ENCODE results near the gene ATP5IF1.

Gene ATP5IF1

GRCh38 chr1:28239004-28239403 is 3.1 kb downstream of the ATP5IF1 start:
- no peak for DNase-seq

- DNase-seq, result no peak
Measured at GRCh38 chr1:28240024-28240423, 4.1 kb downstream of the ATP5IF1 start.

DNA sequence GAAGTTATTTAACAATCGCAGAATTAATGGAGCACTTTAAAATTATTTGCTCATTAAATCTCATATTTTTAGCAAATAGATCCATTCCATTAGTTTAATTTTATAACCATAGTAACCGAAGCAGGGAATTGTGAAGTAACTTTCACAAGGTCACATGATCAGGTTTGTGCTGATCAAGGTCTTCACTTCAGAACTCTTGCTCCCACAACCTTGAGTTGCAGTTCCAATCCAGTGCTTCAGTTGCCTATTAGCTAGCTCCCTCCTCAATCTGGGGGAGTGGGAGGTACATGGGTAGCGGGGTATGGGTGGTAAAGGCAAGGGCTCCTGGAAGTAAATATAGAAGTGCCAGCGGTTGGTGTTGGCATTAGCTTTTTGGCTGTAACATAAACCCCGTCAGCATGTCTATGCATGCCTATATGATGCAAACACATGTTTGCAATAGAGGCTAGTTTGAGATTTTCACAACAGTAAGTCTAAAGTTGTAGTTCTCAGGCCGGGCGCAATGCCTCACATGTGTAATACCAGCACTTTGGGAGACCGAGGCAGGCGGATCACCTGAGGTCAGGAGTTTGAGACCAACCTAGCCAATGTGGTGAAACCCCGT is 5.8 kb downstream of the ATP5IF1 start:
- no peak for DNase-seq

GRCh38 chr1:28243685-28244311 is 7.9 kb downstream of the ATP5IF1 start:
- DNase-seq, result no peak

- no peak for DNase-seq
Measured at GRCh38 chr1:28244549-28245251, 8.8 kb downstream of the ATP5IF1 start.

- no peak for DNase-seq
Measured at GRCh38 chr1:28246427-28246832, 10.5 kb downstream of the ATP5IF1 start.

DNA sequence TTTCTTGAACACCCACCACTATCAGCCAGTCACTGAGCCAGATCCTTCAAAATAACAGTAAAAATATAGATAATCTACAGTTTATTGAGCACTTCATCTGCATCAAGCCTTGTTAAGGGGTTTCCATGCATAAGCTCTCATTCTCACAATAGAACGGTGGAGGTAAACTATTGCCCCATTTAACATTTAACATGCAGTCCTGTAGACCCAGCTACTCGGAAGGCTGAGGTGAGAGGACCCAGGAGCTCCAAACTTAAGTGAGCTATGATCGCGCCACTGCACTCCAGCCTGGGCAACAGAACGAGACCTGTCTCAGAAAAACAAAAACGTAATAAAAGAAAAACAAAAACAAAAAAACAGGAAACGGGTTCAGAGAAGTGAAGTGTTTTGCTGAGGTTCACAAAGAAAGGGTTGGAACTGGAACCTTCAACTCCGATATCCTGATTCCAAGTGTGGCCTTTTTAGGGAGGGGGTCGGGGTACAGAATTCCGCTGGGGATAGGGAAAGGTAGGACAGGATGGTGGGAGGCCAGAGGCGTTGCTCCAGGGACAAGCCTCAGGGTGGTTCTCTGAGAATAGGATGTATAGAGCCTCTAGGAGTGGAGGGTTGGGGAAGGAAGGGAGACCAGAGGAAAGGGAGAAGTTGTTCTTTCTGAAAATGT is 11.8 kb downstream of the ATP5IF1 start:
- no peak for DNase-seq

- DNase-seq, result peak; percentile 78
Measured at GRCh38 chr1:28248273-28249012, 12.5 kb downstream of the ATP5IF1 start.

DNA sequence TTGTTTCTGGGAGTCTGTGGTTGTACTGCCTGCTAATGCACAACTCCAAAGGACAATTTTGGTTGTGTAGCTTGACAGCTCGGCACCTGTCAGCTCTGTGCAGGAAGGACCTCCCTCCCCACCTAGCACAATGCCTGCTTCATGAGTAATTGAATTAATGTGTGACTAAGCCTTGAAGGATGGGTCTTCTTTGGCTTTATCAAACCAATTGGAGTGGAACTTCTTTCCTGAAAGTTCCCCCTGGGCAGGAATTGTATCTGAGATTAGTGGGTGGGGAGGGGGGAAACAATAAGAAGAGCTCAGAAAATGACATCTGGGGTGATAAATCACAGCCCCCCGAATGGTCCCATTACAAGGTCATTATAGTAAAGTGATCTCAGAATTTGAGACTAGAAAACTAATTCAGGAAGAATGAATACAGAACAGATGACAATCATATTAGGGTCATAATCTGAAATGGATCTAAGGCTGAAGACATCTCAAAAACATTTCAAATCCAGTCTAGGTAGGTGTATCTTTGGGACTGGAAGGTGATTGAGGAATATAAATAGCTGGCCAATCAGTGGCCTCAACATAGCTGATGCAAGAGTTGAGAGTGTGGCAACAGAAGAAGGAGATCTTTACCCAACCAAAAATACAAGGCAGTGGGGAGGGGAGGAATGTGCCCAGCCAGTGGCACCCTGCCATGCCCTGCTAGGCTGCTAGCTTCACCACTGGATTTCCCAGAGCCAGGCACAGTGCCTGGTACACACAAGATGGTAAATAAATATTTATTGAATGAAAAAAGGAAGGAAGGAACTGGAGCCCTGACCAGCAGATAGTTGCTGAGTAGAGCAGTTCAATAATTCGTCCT is 13.3 kb downstream of the ATP5IF1 start:
- peak; percentile 53 for DNase-seq

DNA sequence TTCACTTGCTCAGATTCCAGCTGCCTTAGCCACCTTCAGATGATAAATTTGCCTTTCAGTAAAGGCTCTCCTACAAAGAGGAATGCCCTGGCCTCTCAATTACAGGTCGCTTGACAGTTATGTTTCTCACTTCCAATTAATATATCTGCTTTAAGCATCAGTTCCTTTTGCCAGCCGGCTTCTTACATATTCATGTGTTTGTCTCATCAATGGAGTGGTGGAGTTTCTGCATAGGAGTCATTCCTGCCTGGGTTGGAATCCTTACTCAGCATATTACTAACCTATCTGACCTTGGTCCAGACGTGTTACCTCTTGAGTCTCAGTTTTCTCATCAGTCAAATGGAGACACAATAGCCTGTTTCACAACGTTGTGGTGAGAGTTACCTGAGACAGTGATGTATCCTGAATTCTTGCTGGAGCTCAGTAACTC is 14.0 kb downstream of the ATP5IF1 start:
- no peak for DNase-seq

DNA sequence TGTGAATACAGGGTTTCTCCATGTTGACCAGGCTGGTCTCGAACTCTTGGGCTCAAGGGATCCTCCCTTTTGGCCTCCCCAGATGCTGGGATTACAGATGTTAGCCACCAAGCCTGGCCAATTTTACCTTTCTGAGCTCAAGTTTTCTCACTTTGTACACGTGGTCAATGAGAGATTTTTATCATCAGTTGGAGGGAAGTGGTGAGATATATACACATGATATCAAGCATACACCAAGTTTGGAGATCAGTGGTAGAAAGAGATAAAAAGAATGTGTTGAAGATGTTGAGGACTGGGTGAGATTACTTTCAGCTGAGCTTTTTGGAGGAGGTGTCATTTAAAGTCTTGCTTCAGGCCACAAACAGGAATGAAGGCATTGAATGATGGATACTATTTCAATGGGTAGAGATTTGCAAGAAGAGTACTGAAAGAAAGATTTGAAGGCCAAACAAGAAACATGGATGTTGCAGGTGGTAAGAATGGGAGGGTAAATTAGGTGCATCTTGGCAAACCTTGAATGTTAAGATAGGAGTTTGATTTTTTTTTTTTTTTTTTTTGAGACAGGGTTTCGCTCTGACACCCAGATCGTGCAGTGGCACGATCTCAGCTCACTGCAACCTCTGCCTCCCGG is 20.4 kb downstream of the ATP5IF1 start:
- DNase-seq, result no peak

DNA sequence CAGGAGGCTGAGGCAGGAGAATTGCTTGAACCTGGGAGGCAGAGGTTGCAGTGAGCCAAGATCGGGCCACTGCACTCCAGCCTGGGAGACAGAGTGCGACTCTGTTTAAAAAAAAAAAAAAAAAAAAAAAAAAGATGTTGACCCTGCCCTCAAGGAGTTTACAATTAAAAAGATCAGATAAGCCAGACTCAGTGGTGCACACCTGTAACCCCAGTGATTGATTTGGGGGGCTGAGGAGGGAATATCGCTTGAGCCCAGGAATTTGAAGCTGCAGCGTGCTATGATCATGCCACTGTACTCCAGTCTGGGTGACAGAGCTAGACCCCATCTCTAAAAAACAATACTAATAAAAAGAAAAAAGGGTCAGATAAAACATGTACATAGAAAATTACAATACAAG is 21.8 kb downstream of the ATP5IF1 start:
- no peak for DNase-seq

DNA sequence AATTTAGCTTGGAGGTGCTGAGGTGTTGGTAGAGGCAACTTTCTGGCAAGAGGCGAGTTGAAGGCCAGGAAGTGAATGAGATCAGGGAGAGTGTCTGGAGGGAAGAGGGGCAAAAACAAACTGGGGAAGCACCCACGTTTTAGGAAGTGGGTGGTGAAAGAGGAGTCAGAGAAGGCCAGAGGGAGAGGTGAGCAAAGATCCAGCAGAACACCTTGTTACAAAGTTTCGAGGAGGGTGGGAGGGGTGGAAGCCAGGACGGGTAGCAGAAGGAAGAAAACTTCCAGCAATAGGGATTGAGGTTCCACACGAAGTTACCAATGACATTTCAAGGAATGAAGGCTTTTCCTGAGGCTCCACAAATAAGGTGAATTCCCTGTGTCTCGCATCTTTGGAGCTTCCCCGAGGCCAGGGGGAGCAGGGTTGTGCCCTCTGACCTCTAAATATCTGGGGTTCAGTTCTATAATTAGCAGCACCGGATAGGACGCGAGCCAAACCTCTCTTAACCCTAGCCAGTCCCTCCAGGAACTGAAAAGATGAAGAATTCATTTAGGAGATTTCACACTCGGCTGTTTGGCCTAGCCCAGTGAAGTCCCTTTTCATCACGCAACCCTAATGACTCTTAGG is 22.8 kb downstream of the ATP5IF1 start:
- DNase-seq, result no peak

- DNase-seq, result peak; percentile 98
Measured at GRCh38 chr1:28259252-28259933, 23.5 kb downstream of the ATP5IF1 start, which contains the start of gene SESN2. Gene SESN2 (plus strand): TSS chr1:28259518. CDS start chr1:28259848, 330 bp downstream.

- no peak for DNase-seq
Measured at GRCh38 chr1:28259934-28260802, 24.2 kb downstream of the ATP5IF1 start.

DNA sequence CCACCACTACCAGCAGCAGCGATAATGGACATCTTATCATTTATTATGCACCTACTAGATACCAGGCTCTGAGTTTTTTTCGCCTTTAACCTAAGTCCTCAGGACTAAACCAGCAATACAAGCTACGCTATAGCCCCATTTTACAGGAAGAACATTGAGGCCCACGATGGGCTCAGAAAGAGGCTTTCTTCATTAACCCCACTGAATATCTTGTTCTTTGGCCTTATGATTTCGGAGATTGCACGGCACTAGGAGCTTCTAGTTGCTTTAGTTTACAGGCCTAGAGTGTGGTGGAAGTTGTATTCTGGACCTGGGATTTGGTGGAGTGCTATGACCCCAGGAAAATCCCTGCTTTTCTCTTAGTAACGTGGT is 24.9 kb downstream of the ATP5IF1 start:
- no peak for DNase-seq

GRCh38 chr1:28264897-28265296 is 29.0 kb downstream of the ATP5IF1 start:
- no peak for DNase-seq

GRCh38 chr1:28265577-28265976 is 29.7 kb downstream of the ATP5IF1 start:
- no peak for DNase-seq

- DNase-seq, result no peak
Measured at GRCh38 chr1:28266920-28267322, 31.0 kb downstream of the ATP5IF1 start.

Measured in NCI-H2107 (cell line).